ENCODE data around the gene SOX6.

DNA sequence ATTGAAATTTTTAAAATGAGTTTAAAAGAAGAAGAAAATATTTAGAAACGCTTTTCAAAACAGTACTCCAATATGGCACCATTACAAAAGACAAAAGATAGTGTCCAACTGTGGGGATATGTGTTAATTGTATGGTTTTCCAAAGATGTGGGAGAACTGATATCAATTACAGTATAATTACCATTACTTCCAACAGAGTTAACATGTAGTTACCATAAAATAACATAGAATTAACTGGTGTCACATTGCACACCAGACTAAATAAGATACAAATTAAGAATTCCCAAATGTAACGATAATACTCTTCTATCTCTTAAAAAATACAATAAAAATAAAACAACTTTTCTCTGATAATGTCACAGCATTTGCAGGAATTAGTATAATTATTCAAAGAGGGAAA, 329.5 kb downstream of the SOX6 start:
- no peak for TF ChIP-seq CTCF (IDR thresholded peaks at IDR 0.05; ENCODE audit: extremely low read depth in 1 of 2, insufficient read depth in 1 of 2, low read depth in 1 of 2, low read length in 2 of 2)
- TF ChIP-seq POLR2A (IDR thresholded peaks at IDR 0.05; ENCODE audit: low read depth, low read length), result no peak
- TF ChIP-seq MYC (IDR thresholded peaks at IDR 0.05; ENCODE audit: low read depth, low read length), result no peak
- TF ChIP-seq POLR2AphosphoS5 (IDR thresholded peaks at IDR 0.05; ENCODE audit: insufficient read depth, low read depth, low read length), result no peak
- TF ChIP-seq EZH2 (IDR thresholded peaks at IDR 0.05; ENCODE audit: borderline replicate concordance, low read depth, low read length, severe bottlenecking), result no peak
- TF ChIP-seq MAX (IDR thresholded peaks at IDR 0.05; ENCODE audit: insufficient read depth, insufficient read length), result no peak
